GM19328 (cell line): ENCODE results near the gene AGGF1.
"Not testable (repeated sequence)": the region's sequence is repeated elsewhere in the genome, so short reads cannot be mapped to it uniquely, and the experiment has no call there.

Experiments used
- ATAC-seq: cut with Tn5 transposase; IDR thresholded peaks from one replicate; pipeline ENCODE4 v1.9.1; 2021; ENCODE audit warnings: mild to moderate bottlenecking, moderate library complexity; ENCODE audit not compliant: unreplicated experiment

AGGF1 gene

DNA sequence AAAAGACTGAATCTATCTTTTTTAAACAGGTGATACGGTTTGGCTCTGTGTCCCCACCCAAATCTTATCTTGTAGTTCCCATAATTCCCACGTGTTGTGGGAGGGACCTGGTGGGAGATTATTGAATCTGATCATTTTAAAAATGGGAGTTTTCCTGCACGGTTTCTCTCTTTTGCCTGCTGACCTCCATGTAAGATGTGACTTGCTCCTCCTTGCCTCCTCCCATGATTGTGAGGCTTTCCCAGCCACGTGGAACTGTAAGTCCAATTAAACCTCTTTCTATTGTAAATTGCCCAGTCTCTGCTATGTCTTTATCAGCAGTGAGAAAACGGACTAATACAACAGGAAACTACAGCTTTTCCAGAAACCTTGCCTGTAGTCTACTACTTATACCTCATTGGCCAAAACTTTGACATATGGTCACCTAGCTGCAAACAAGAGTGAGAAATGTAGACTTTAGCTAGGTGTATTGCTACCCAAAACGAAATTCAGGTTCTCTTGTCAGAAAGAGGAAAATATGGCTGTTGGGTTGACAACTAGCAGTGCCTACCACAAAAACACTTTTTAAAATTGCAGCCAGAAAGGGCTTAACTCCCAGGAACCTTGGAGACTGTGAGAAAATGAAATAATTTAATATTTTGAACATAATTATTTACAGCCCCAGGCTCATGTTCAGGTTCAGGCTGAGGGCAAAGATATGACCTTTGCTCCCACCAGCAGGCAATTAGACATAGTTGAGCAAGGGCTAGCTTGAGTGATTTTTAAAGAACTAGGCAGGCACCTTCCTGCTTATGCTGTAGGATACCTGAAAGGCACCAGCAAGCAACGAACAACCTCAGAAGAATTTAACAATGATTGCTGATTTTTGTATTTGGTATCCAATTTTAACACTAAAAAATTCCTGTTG, 7.4 kb upstream of the AGGF1 start:
- no peak for ATAC-seq

DNA sequence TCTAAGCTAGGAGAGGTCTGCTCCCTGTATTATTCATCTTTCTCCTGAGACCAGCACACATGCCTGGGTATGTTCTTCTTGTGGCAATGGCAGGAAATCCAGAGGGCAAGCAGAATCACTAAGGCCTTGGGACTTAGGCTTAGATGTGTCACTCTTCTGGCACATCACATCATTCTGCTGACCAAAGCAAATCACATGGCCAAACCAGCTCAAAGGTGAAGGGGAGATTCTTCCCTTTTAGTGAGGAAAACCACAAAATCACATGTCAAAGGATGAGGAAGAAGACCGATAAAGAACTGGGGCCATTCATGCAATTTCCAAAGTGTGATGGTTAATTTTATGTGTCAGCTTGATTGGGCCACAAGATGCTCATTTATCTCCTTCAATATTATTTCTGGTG, 5.7 kb upstream of the AGGF1 start:
- ATAC-seq: no peak

DNA sequence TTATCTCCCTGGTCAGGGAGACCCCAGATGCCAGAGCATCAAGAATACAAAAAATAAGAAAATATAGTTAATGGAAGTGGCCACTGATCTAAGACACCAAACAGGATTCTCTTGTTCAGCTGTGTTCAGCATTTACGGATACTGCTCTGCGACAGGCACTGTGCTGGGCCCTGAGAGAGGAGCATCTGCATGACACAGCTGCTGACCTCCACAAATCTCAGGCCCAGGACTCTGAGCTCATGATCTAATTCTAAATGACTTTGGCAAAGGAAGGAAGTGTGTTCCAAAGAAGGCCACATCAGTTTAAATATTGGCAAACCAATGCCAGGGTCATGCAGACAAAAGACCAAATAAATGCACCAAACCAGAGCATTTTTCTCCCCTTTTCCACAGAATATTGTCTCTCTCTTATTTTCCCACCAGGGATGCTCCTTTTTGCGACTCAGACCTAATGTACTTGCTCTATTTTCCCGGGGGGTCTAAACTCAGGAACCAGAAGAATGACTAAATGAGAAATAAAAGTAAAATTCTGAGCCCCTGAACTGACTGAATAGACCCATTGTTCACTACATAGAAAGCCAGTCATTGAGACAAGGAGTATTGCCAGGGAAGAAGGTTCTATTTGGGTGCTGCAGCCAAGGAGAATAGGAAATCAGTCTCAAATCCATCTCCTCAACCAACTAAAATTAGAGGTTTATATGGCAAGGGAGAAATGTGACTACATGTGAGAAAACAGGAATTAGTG, 1.4 kb upstream of the AGGF1 start:
- no peak for ATAC-seq

DNA sequence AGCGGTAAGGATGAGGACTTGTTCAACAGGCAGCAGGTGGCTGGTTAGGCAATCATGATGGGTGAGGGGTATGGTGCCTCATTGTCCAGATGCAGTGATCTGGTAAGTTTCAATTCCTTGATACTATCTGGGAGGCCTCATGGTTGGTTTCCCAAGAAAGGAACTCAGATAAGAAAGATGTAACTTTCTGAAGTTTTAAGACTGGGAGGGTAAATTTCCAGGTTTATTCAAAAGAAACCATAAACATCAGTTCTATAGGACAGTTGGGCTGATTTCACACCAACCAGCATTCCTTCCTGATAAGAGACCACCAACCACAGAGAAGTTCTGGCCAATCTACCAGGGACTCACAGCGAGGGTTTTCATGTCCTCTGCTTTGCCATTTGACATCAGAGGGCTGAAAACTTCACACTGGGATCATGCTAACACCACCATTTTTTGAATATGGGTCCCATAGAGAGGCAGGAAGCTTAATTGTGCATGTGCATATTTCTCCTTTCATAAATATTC, 773 bp upstream of the AGGF1 start:
- ATAC-seq: no peak

DNA sequence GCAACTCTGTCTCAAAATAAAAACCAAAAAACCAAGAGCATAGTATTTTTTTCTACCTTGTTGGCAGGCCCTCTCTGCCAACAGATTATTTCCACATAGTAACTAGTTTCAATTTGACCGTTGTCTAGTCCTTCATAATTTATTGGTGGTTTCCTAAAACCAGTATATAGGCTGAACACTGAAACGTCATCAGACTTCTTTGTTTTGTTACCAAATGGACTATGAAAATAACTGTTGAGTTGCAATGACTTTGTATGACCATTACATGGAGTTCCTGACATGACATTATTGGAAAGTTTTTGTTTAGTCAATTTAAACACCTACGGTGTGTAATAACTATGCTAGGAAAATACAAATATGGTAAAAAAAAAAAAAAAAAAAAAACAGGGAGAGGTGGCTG, 1.7 kb downstream of the AGGF1 start:
- ATAC-seq: no peak

DNA sequence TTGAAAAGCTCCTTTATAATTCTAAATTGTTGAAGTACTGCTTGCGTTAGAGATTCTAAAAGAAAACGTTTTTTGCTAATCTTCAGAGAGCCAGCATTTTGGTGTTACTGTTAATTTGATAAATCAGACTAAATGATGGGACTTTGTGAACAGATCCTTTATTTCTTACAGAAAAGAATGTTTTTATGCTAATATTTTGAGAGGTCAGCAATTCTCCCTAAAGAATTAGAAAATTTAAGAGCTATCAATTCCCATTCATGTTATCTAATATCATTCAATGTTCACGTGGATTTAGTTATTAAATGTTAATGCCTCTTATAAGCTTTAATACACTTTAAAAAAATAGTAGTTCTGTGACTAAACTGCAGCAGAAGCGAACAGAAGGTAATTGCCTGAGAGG, 2.4 kb downstream of the AGGF1 start:
- no peak for ATAC-seq

DNA sequence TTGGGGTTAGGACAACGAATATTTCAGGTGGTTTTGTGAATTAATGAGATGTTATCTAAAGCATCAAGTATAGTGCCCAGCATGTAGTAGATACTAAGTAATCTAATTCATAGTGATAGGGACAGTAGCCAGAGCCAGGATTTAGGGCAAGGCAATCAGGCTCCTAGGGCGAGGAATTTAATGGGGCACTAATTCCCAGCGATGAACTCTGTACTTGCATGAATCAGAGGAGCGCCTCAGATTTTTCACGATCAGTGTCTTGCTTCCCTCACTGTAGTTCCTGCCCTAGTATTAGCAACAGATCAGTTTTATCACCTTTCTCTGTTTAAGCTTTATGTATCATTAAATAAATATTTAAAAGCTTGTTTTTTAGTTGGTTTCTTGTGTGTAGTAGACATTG, 3.1 kb downstream of the AGGF1 start:
- no peak for ATAC-seq

DNA sequence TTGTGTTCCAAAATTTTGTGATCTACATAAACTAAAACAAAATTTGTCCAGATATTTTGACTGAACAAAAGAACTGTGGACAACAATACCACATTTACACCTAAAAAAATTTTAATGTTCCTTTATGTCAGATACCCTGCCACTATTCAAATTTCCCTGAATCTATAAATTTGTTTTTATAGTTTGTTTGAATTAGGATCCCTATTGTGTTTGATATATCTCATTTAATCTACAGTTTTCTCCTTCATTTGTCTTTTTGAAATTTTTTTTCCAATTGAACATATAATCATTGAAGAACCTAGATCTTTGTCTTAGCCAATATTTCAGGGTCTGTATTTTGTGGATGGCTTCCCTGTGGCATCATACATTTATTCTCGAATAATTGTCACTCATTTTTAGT, 5.7 kb downstream of the AGGF1 start:
- no peak for ATAC-seq

DNA sequence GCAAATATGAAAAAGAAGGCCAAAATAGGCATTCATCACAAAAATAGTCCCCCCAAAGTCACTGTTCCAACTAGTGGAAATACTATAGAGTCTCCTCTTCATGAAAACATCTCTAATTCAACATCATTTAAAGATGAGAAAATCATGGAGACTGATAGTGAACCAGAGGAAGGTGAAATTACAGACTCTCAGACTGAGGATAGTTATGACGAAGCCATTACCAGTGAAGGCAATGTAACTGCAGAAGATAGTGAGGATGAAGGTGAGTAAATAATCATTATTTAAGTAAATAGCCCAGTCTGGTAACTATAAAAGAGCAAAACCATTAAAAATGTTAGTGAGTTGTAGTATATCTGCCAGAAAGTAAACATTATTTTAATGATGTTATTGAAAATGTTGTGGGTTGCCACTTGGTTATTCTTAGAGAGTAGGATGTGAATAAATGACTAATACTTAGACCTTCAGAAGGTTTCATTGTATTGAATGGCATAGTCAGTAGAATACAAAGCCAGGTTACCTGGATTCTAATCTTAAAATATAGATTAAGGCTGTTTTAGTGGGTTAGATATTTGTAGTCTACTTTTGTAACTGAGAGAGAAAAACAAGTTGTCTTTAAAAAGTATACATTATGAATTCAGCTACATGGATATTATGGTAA, 16.3 kb downstream of the AGGF1 start:
- ATAC-seq: no peak

DNA sequence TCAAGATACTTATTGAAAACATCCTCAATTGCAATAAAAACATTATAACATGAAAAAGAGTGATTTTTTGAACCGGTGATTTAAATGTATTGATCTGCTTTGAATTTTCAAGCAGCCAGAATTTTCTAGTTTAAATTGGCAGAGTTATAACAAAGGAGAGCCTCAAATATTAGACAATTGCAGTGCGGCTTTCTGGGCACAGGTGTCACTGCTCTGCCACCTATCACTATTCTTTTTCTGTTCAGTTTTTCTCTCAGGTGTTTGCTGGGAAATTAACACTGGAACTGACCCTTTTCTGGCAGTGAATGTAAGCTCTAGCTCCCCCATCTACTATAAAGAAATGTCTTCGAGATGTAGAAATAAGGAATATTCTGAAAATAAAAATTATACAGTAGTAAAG, 33.8 kb downstream of the AGGF1 start:
- ATAC-seq: no peak

DNA sequence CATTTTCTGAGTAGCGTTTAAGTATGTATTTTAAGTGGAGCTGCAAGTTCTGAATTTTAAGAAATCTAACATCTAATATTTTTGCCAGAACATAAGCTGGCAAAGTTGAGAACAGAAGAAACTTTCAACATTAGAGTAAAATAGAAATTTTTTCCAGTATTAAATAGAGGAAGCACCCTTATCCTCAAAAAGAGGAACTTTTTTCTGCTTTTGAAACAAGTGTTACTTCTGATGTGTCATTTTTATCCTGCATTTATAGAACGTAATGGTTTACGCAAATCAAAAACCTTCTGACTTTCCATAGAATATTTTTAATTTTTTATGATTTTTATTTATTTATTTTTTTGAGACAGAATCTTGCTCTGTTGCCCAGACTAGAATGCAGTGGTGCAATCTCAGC, 35.1 kb downstream of the AGGF1 start:
- no peak for ATAC-seq

DNA sequence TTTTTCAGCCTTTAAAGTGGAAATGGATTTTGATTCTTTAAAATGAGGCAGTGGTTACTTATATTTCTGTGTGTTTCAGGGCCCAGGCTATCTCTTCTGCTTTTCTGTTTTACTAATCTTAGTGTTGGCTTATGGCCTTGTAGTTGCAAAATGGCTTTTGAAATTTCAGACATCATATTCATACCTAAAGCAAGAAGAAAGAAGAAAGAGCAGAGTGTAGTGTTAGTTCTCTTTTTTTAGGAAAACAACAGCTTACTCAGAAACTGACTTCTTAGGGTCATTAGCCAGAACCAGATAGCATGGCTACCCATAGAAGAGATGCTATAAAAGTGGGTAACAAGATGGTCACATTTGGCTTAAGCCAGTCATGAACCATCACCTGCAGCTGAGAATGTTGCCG, 36.0 kb downstream of the AGGF1 start:
- ATAC-seq: no peak

DNA sequence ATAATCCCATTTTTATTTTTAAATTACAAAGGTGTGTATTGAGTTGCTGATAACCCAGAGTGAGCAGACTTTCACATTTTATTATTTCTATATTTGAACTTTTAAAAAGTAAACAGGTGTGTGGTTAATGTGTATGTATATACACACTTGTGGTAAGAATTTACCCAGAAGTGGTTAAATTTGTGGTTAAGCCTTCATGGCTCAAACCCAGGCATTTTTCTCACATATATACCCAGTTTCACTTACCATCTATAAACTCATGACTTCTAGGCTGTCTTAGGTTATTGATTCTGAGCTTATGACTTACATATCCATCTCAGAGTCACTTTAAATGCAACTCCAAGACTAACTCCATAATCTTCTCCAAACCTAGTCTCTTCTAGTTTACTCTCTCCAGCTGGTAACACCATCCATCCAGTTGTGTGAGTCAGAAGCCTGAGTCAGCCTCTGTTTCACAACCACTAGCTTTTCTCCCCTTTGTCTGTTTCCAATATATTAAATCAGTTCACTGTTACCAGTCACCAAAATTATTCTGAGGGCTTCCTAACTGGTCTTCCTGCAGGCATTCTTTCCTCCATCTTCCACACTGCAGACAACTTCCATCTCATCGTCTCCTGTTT, 36.7 kb downstream of the AGGF1 start:
- no peak for ATAC-seq

DNA sequence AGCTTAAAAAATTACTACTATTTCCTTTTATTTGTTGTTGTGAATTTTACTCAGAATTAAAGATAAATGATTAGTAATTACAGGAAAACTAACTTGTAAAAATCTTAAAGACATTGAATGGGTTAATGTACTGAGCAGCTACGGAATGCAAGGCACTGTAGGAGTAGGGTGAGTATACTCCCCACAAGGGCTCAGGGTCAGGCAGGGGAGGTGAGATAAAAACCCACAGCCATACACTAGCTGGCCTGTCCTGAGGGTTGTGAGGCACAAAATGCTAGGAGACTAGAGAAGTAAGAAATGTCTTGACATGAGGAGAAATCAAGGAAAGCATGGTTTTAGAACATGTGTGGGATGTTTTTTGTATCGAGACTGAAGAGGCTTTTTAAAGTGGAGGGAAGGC, 43.5 kb downstream of the AGGF1 start:
- no peak for ATAC-seq

DNA sequence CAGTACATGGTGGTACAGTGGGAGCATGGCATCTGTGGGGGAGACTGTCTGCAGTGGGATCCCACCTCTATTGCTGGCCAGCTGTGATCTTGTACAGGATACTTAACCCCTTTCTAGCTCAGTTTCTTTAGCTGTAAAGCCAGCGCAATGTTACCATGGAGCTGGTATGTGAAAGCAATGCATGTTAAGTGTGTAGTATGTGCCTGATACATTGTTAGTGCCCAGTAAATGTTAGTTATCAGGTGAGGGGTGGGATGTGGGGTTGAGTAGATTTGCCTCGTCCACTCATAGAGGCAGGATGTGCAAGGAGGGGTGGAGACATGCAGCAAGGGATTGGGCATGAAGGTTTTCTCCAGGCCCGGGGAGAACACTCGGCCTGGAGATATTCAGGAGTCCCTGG, 44.5 kb downstream of the AGGF1 start:
- no peak for ATAC-seq

DNA sequence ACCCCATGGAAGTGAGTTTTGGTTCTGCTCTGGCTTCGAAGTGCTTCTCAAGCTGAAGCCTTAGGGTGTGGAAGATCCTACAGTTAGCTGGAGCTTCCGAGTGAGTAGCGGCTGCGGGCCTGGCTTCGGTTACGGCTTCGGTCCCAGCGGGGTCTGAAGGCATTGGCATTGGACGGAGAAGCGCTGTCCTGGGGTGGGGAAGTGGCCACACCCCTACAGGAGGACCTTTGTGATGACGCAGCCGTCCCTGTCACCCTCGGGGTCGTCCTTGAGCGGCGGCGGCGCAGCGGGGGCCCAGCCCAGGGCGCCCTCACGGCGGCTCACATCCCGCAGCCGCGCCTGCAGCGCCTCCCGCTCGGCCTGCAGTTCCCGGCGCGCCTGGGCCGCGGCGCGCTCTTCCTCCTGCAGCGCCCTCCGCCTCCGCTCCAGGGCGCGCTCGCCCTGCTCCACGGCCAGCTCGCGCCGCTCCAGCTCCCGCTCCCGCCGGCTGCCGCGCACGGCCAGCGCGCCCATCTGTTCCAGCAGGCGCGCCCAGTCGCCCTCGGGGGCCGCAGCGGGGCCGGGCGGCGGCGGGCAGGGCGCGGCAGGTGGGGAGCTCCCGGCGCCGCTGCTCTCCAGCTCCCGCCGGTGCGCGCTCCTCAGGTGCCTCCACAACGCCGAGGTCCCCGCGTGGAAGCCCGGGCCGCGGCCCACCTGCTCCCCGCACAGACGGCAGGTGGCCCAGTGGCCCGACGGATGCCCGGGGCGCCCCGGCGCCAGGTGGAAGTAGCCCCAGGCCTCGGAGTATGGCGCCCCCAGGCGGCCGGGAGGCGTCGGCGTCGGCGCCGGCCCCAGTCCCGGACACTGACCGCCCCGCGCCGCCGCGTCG, 47.0 kb downstream of the AGGF1 start:
- ATAC-seq: peak; percentile 79

DNA sequence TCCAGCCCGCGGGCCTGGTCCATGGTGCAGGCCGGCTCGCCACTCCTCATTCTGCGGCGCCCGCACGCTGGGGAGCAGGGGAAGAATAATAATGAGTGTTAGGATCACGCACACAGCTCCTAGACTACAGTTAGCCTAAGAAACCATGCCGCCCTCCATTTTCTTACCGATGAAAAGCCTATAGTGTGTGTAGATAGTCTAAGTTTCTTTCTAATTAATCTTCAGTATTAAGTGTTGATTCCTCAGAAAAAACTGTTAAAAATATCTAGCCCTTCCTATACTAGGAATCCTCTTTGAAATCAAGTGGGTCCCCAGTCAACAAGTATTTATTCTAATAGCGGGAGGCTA, 47.6 kb downstream of the AGGF1 start:
- ATAC-seq: no peak

DNA sequence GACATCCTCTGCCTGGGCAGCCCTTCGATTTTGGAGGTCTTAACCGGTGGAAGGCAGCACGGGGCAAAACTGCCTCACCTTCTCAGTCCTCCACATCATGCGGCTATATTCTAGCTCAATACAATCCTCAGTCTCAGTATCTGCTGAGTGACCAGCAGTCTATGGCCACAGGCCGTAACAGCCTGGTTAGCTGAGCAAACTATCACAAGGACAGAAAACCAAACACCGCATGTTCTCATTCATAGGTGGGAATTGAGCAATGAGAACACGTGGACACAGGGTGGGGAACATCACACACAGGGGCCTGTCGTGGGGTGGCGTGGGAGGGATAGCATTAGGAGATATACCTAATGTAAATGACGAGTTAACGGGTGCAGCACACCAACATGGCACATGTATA, 50.3 kb downstream of the AGGF1 start:
- ATAC-seq: not testable (repeated sequence)

DNA sequence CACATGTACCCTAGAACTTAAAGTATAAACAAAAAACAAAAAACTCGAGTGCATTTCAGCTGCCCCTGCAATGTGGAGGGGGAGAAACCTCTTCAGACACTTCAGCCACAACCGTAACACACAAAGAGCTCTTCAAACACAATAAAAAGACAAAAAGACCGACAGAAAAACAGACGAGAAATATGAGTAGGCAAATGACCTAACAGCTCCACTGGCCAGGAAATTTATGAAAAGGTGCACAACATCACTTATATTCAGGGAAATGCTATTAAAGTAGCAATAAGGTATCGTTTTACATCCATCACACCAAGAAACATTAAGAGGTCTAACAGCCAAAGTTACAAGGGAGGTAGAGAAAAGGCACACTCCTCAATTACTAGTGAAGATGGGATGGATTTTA, 50.7 kb downstream of the AGGF1 start:
- ATAC-seq: no peak

DNA sequence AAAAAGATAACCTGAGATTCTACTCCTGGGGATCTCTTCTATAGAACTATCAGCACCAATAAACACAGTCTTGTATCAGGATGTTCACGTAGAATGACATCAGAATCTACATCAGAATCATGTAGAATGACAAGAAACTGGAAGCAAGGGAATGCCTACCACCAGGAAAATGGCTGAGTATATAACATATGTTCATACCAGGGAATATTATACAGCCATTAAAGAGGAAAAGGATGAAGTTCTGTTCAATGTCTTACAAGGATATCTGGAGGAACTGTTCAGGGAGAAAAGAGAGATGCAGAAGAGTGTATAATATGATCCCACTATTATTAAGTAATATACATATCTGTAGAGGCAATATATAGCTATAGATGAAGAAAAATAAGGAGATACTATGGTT, 52.1 kb downstream of the AGGF1 start:
- ATAC-seq: no peak
